Lower lobe of right lung (tissue), 2 donors: ENCODE data around the gene TEN1. TPM values are rescaled to one million over a fixed set of nuclear protein-coding genes. Genes with fewer than 3 reads are reported as not detected.

Source experiments
- ATAC-seq, 2 donors: fragments of 200-7000 bp; cut with Tn5 transposase; one replicate each; pipeline ENCODE4 v1.9.1; 2020 to 2022; ENCODE audit warnings: mild to moderate bottlenecking in 2 of 2, moderate library complexity in 2 of 2
- DNase-seq: peaks from one replicate; pipeline ENCODE4 v3.0.0-alpha.2; 2020
- H3K27ac ChIP-seq: fragments of 200-600 bp; one replicate; pipeline ENCODE4 v1.8.0; 2022
- H3K27me3 ChIP-seq: fragments of 200-600 bp; one replicate; pipeline ENCODE4 v1.8.0; 2022; ENCODE audit warnings: low read depth
- H3K36me3 ChIP-seq: fragments of 200-600 bp; one replicate; pipeline ENCODE4 v1.8.0; 2022; ENCODE audit warnings: mild to moderate bottlenecking
- H3K4me1 ChIP-seq: fragments of 200-600 bp; one replicate; pipeline ENCODE4 v1.8.0; 2022
- H3K4me3 ChIP-seq: fragments of 200-600 bp; one replicate; pipeline ENCODE4 v1.8.0; 2022; ENCODE audit warnings: mild to moderate bottlenecking
- H3K9me3 ChIP-seq: fragments of 200-600 bp; one replicate; pipeline ENCODE4 v1.8.0; 2022
- CTCF ChIP-seq: fragments of 200-600 bp; IDR thresholded peaks from one replicate; pipeline ENCODE4 v1.8.0; 2022; ENCODE audit warnings: antibody characterized with exemption, mild to moderate bottlenecking
- intact Hi-C: fragments of 100-400 bp; cut with DNase I; formaldehyde crosslinking; loops from one replicate; pipeline ENCODE4 v1.11.0; 2022
- total RNA-seq: library from RNA; stranded (reverse); fragmentation: NEBNext Ultra II Directional; extraction: Animal tissue kit (Norgen Biotek cat#: 25700); gene quantifications from one replicate; pipeline ENCODE4 v1.2.1, GENCODE V29; 2021
- donor health status: DM: no; HTN: yes; CAD: no; lungs with severe emphysema.

The TEN1 gene
- total RNA-seq, 1 donor from 2014 or later: 14.6 TPM

DNA sequence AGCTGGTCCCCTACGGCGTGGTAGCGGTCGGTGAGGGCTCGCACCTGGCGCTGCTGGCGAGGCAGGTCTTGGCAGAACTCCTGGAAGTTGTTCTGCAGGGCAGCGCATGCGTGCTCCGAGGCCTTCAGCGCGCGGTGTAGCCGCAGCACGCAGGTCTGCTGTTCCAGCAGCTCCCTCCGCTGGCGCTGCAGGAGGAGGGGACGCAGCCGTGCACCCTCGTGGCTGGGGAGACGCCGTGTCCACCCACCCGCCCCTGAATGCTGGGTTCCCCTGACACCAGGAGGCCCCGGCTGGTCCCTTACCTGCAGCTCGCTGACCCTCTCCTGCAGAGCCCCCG is 35.9 kb downstream of the TEN1 start:
- H3K36me3 ChIP-seq: peaks cover 44% of the 10 kb centered on the region
- intact Hi-C loops: no loop called here
- H3K4me3 ChIP-seq: no peak overlapping the region
- H3K4me1 ChIP-seq: peaks cover 10% of the 10 kb centered on the region
- H3K27ac ChIP-seq: no peak overlapping the region
- no peak for ATAC-seq
- H3K27me3 ChIP-seq: no peaks in the 10 kb centered on the region
- H3K9me3 ChIP-seq: no peaks in the 10 kb centered on the region
- no peak for TF ChIP-seq CTCF
- no peak for DNase-seq

- Histone ChIP-seq H3K4me1 (peaks cover 10% of the 10 kb centered on the region), H3K9me3 (no peaks in the 10 kb centered on the region), H3K27me3 (no peaks in the 10 kb centered on the region), H3K36me3 (peaks cover 42% of the 10 kb centered on the region), H3K4me3 (no peak overlapping the region), H3K27ac (no peak overlapping the region)
- TF ChIP-seq CTCF: no peak
- DNase-seq (no peak), ATAC-seq (no peak)
- intact Hi-C loops: no loop called here
These were observed 38.7 kb downstream of the TEN1 start for GRCh38 chr17:76017481-76018339.

DNA sequence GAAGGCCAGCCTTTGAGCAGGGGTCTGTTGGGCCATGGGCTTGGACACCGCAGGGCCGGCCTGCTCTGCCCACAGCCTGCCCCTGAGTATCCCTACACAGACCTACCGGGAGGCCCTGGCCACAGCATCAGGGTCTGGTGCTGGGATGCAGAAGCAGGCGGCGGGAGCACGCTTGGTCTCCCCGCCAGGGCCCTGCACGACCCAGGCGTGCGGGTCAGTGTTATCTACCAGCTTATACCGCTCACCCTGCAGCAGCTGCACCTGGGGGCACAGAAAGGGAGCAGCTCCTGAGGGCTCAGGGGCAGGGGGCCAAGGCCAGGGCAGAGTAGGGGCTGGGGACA is 39.3 kb downstream of the TEN1 start:
- no peak overlapping the region for H3K27ac ChIP-seq
- TF ChIP-seq CTCF: no peak
- H3K4me1 ChIP-seq: peaks cover 10% of the 10 kb centered on the region
- peaks cover 48% of the 10 kb centered on the region for H3K36me3 ChIP-seq
- intact Hi-C loops: no loop called here
- no peaks in the 10 kb centered on the region for H3K9me3 ChIP-seq
- DNase-seq (no peak), ATAC-seq (no peak)
- no peak overlapping the region for H3K4me3 ChIP-seq
- no peaks in the 10 kb centered on the region for H3K27me3 ChIP-seq

DNA sequence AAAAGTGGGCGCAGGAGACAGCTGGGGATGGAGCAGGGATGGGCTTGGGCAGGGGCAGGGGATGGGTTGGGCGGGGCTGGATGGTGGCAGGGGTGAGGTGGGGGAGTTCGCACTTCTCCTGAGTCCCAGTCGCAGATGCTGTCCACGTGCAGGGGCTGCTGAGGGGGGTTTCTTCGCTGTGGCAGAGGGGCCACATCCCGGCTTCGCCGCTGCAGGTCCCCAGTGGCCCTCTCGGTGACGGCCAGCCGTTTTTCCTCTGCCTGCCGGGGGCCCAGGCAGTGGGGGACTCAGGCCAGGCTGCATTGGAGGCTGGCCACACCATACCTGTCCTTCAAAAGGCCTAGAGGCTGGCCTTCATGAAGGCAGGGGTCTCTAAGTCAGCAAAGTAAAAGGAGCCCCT is 39.8 kb downstream of the TEN1 start:
- H3K36me3 ChIP-seq: peaks cover 46% of the 10 kb centered on the region
- H3K27ac ChIP-seq: no peak overlapping the region
- peaks cover 10% of the 10 kb centered on the region for H3K4me1 ChIP-seq
- H3K27me3 ChIP-seq: no peaks in the 10 kb centered on the region
- H3K4me3 ChIP-seq: no peak overlapping the region
- DNase-seq (no peak), ATAC-seq (no peak)
- H3K9me3 ChIP-seq: no peaks in the 10 kb centered on the region
- TF ChIP-seq CTCF: no peak
- intact Hi-C loops: no loop called here

DNA sequence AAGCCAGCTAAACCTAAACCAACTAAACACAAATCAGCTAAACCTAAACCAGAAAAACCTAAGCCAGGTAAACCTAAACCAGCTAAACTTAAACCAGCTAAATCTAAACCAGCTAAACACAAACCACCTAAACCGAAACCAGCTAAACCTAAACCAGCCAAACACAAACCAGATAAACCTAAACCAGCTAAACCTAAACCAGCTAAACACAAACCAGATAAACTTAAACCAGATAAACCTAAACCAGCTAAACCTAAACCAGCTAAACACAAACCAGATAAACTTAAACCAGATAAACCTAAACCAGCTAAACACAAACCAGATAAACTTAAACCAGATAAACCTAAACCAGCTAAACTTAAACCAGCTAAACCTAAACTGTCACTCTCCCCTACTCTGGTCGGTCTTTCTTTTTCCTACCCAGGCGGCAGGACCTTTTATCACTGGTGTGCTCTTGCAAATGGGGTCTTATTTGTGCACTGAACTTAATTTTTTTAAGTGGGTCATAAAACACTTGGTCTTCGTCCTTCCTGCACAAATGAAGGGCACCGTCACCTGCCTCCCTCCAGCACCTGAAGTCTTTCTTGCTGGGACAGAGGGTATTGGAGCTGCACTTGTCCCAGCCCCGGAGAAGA is 40.9 kb downstream of the TEN1 start:
- H3K27me3 ChIP-seq: no peaks in the 10 kb centered on the region
- H3K4me3 ChIP-seq: no peak overlapping the region
- DNase-seq (no peak), ATAC-seq (no peak)
- no peaks in the 10 kb centered on the region for H3K4me1 ChIP-seq
- intact Hi-C loops: no loop called here
- H3K36me3 ChIP-seq: peaks cover 35% of the 10 kb centered on the region
- H3K27ac ChIP-seq: no peak overlapping the region
- no peaks in the 10 kb centered on the region for H3K9me3 ChIP-seq
- TF ChIP-seq CTCF: no peak
